ENCODE measurements around the gene EFHD2.
A peak's percentile ranks its signal among the peaks of the same experiment; 100 is the strongest.
"Not testable (repeated sequence)": the region's sequence is repeated elsewhere in the genome, so short reads cannot be mapped to it uniquely, and the experiment has no call there.

EFHD2 gene

DNA sequence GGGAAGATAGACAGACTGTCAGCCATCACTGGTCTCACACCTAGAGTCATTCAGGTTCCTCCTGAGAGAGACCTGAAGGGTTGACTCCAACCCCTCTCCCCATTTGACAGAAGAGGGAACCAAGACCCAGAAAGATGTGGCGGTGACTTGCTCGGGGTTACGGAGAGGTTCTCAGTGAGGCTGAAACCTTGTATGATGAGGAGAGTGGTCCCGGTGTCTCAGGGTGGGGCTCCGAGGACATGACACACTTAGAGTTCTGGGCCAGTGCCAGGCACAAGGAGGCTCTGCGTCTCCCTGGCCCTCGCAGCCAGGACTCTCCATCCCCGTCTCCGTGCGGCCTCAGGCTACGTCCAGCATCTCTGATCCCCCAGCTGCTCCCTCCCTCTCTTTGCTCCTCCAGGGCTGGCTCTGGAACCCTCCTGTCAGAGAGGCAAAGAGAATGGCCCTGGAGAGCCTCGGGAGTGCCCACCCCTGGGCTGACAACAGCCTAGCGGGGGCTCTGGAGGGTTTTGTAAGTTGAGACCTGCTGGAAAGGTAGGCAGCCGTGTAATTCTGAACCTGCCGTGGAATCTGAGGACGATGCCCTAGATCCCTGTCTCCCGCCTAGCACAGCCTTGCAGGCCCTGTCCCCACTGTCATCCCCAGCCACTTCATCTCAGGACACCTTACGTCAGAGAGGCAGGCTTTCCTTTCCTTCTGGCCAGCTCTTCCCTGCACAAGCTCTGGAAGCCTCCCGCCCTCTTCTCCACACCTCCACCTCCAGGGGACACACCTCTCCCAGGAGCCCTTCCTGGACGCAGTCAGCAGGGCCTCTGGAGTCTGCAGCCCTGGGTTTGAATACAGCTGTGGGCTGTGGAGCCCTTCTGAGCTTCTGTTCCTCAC lies 4.1 kb downstream of the EFHD2 start:
- DNase-seq: no peak

DNA sequence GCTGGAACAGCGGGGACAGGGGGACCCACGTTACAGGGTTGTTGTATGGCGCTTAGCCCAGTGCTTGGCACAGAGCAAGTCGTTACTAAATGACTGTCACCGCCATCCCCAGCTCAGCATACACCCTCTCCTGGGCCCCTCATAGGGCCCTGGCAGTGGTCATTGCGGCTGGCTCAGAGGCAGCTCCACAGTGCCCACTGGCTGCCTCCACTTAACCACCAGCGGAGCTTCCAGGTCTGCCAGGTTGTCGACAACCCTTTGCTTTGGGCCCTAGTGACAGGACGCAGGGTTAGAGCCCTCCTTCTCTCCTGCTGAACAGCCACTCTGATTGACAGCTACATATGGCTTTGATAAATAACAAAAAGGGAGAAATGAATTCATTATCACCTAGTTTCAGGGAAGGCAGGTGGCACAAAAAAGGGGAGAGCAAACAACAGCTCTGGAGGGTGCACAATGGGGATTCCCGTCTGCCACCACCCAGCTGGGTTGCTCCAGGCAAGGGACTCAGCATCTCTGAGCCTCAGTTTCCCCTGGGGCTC lies 4.8 kb downstream of the EFHD2 start:
- no peak for DNase-seq

DNA sequence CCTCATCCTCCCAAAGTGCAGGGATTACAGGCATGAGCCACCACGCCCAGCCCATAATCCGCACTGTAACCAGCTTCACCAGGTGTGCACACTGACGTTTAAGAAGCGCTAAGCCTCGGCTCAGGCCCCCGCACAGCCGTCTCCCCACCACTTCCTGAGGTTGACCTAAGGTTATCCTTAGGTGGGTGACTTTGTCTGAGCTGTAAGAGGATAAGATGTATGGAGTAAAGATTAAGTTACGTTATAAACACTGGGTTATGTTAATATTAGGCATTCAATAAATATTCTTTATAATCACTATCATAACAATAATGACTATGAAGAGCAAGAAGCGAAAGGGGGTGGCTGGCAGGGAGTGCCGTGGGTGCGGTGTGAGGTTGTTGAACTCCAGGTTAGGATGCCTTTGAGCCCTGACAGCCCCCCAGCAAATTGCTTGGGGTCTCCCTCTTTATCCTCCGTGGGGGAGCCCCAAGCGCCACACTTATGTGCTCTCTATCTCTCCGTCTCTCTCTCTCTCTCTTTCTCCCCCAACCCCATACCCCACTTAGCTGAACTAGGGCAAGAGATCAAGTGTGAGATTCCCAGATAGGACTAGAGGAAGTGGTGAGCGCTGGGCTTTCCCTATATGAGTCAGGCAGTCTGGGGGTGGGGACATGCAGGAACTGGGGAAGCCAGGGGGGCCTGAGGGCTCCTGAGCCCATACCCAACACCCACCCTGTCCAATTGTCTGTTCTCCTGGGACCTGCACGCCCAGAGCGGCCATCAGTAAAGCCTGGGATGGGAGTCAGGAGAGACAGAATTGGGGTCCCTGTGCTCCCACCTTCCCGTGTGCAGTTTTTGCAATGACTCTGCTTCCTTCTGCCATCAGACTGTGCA lies 7.6 kb downstream of the EFHD2 start:
- peak; percentile 71 for DNase-seq

DNA sequence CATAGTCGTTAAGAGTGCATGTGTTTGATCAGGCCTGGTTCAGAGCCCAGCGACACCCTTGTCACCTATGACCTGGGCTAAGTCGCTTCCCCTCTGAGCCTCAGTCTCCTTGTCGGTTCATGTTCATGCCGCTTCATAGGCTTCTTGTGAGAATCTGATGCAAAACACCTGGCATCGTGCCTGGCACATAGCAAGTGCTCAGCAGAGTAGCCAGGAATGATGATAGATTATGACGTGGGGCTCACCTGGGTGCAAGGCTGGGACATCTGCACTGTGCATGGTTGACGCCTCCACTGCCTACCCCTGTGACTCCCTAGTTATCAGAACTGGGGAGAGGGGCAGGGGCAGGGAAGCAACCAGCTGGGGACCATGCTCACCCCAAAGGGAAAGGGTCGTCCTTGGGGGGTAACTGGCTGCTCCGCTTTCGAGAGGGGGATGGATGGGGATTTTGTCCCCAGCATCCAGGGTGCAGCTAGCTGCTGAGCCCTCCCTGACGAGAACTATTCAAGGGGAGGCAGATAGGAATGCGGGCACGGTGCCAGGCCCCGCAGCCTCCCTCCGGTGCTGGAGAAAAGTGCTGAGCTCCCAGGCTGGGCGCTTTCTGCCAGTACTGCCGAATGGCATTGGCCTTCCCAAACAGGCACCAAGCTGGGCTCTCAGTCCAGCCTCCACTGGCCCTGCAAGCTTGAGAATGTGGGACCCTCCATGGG lies 9.3 kb downstream of the EFHD2 start:
- no peak for DNase-seq

DNA sequence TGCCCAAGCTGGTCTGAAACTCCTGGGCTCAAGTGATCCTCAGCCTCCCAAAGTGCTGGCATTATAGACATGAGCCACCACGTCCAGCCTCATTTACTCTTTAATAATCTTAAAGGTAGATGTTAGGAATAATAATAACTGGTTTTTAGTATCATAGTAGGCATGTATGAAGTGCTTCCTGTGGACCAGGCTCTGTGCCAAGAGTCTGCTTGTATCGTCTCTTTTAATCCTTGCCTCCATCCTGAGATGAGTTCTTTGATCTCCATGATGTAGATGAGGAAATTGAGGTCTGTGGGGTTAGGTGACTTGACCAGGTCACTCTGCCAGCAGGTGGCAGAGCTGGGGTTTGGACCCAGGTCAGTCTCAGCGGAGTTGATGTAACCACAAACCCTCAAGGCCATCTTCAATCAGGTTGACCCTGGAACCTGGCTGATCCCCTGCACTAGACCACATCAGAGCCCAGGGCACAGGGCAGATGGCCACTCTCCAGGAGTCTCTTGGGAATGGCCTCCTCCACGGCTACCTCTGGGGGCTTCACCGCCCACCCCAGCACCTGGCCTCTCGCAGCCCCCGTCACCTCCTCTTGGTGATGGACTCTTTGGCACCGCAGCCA lies 11.3 kb downstream of the EFHD2 start:
- DNase-seq: no peak

DNA sequence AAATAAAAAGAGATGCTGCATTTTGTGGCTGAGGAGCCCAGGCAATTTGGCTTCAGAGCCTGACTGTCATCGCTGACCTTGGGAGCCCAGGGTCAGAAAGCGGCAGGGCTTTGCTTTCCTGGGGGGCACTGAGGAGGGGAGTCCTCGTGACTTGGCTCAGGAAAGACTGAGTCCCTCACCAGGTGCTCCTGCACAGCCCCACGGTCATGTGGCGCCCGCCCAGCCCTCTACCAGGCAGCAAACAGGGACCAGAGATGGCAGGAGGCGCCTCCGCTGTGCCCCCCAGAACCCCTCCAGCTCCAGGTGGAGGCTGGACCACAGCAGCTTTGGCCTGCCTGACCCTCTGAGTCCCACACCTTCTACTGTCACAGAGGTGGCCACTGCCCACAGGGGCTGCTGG lies 13.2 kb downstream of the EFHD2 start:
- no peak for DNase-seq

DNA sequence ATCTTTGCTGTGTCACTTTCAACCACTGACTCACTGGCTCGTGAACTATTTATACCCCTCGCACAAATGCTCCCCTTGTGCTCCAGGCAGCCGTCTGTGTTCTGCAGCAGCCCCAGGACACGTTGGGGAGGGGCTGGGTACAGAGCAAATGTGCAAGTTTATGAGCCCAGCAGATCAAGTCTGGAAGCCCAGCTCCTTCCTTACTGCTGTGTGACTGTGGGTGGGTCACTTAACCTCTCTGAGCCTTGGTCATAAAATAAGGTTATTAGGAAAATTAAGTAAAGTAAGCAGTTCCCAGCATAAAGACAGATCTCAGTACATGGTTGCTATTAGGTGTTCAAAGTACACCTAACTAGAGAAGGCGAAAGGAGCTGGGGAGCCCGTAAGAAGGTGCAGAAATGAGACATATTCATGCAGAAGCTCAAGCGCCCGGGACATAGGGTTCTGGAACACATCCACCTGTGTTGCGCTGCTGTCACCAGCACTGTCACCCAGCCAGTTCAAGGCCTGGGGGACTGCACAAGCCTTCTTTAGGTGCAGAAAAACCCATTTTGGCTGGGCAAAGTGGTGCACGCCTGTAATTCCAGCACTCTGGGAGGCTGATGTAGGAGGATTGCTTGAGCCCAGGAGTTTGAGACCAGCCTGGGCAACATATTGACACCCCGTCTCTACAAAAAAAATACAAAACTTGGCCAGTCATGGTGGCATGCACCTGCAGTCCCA lies 13.8 kb downstream of the EFHD2 start:
- no peak for DNase-seq

GRCh38 chr1:15424146-15424667 lies 14.5 kb downstream of the EFHD2 start:
- no peak for DNase-seq

DNA sequence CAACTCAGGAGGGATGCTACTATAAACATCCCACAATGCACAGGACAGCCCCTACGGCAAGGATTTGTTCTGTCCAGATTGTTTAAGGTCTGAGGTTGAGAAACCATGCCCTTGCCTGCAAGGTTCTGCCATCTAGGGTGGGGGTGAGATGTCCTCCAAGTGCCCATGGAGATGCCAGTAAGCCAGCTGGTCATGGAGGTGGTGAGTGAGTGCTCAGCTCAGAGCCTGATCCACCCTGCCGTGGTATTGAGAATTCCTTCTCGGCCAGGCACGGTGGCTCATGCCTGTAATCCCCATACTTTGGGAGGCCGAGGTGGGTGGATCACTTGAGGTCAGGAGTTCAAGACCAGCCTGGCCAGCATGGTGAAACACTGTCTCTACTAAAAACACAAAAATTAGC lies 15.3 kb downstream of the EFHD2 start:
- DNase-seq: no peak

DNA sequence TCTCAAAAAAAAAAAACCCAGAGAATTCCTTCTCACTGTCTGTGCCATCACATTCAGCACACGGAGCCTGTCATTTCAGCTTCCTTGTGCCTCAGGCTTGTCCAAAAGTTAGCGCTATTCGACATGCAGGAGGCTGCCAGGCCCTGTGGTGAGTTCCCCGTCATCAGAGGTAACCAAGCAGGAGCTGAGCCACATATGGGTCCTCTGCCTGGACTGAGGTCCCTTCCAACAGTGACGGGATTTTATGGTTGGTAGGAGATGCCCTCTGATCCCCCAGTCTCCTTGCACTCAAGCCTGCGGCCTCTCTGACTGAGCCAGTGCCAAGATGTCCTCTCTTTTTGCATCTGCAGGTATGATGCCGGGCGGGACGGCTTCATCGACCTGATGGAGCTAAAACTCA lies 15.8 kb downstream of the EFHD2 start:
- no peak for DNase-seq

DNA sequence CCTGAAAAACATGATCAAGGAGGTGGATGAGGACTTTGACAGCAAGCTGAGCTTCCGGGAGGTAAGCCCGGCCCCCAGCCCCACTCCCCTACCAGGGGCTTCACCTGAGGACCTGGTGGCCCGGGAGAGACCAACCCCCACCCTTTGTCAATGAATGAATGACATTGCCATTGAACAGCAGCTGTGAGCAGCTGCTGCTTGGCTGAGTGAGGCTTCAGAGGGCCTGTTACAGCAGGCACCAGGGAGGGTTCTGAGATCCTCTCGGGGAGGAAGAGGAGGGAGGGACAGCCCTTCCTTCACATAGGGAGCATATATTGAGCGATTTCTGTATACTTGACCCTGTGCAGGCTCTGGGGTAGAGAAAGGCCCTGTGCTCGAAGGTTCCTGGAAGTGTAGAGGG lies 16.3 kb downstream of the EFHD2 start:
- no peak for DNase-seq

- no peak for DNase-seq
Observed at GRCh38 chr1:15426492-15427279, 17.0 kb downstream of the EFHD2 start.

GRCh38 chr1:15427280-15427666 lies 17.6 kb downstream of the EFHD2 start:
- DNase-seq: no peak

- DNase-seq: not testable (repeated sequence)
Observed at GRCh38 chr1:15428252-15428651, 18.6 kb downstream of the EFHD2 start.

- DNase-seq: no peak
Observed at GRCh38 chr1:15428815-15429435, 19.2 kb downstream of the EFHD2 start.

GRCh38 chr1:15429701-15430149 lies 20.0 kb downstream of the EFHD2 start:
- DNase-seq: no peak

GRCh38 chr1:15430787-15431570 lies 21.3 kb downstream of the EFHD2 start:
- DNase-seq: peak; percentile 92

DNA sequence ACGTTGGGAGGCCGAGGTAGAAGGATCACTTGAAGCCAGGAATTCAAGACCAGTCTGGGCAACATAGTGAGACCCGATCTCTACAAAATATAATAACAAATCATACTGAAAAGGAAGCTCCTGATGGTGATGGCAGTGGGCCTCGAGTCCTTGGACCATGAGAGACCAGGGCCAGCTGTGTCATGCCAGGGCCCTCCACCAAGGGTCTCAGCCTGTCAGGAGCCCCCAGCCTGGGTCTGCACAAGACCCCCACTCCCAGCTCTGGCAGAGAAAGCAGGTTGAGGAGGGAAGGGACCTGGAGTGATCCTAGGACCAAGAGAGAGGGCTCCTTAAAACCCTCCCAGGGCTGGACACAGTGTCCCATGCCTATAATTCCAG lies 21.9 kb downstream of the EFHD2 start:
- no peak for DNase-seq

- DNase-seq: no peak
Observed at GRCh38 chr1:15432324-15432723, 22.6 kb downstream of the EFHD2 start.
